Osteoblast (primary cell): ENCODE results near the gene PDE1C. TPM values are rescaled to one million over a fixed set of nuclear protein-coding genes. Genes with fewer than 3 reads are reported as not detected.

Experiments used
- DNase-seq: peaks from one replicate; pipeline ENCODE4 v3.0.0; 2011; ENCODE audit warnings: low spot score, mixed read lengths; ENCODE audit not compliant: insufficient read length; ENCODE audit errors: missing footprints
- H2AFZ ChIP-seq: 2 replicates; pipeline ENCODE4 v1.6.0; 2011; ENCODE audit warnings: mild to moderate bottlenecking, low read length
- H3K27ac ChIP-seq: 2 replicates; pipeline ENCODE4 v1.5.1; 2011; ENCODE audit warnings: mild to moderate bottlenecking, low read depth, low read length, moderate library complexity
- H3K27me3 ChIP-seq: 2 replicates; pipeline ENCODE4 v1.6.0; 2012; ENCODE audit warnings: mild to moderate bottlenecking, control low read depth, inconsistent platforms, low read length, moderate library complexity; ENCODE audit not compliant: insufficient read depth
- H3K36me3 ChIP-seq: 2 replicates; pipeline ENCODE4 v1.5.1; 2011; ENCODE audit warnings: mild to moderate bottlenecking, low read length, control low read depth, moderate library complexity; ENCODE audit not compliant: insufficient read depth
- H3K4me1 ChIP-seq: 2 replicates; pipeline ENCODE4 v1.5.1; 2011; ENCODE audit warnings: mild to moderate bottlenecking, low read length, control low read depth, moderate library complexity; ENCODE audit not compliant: insufficient read depth
- H3K4me2 ChIP-seq: 2 replicates; pipeline ENCODE4 v1.6.0; 2011; ENCODE audit warnings: mild to moderate bottlenecking, low read length; ENCODE audit not compliant: insufficient read depth
- H3K4me3 ChIP-seq: fragments of 200-600 bp; sonication (generic); 3 replicates; pipeline ENCODE4 v1.5.1; 2012; ENCODE audit warnings: mild to moderate bottlenecking, low read length, inconsistent platforms; ENCODE audit not compliant: insufficient read depth
- H3K79me2 ChIP-seq: 2 replicates; pipeline ENCODE4 v1.6.0; 2012; ENCODE audit warnings: mild to moderate bottlenecking, low read length, control low read depth, inconsistent platforms; ENCODE audit not compliant: insufficient read depth
- H3K9me3 ChIP-seq: 2 replicates; pipeline ENCODE4 v1.5.1; 2011; ENCODE audit warnings: low read depth, low read length, control low read depth
- H4K20me1 ChIP-seq: 2 replicates; pipeline ENCODE4 v1.6.0; 2012; ENCODE audit warnings: mild to moderate bottlenecking, low read length, control low read depth; ENCODE audit not compliant: insufficient read depth
- CTCF ChIP-seq: IDR thresholded peaks from 2 replicates; pipeline ENCODE4 v1.5.1; 2011; ENCODE audit warnings: mild to moderate bottlenecking, low read depth, low read length, moderate library complexity; ENCODE audit errors: extremely low read depth
- total RNA-seq: library from RNA; depleted of rRNA; stranded (reverse); fragments of >200 nt; gene quantifications from 2 replicates; pipeline ENCODE4 v1.2.3, GENCODE V29; 2012

Gene PDE1C
- total RNA-seq, 1 donor = 149 TPM

GRCh38 chr7:31883761-31884164 lies 186.4 kb downstream of the PDE1C start:
- peak overlapping the region; percentile 63 for H3K4me2 ChIP-seq

GRCh38 chr7:31882187-31882586 lies 188.0 kb downstream of the PDE1C start:
- no peak for DNase-seq

More at GRCh38 chr7:31883761-31884164, 186.4 kb downstream of the PDE1C start:
- Histone ChIP-seq H3K27me3 (no peaks in the 10 kb centered on the region), H3K36me3 (peaks cover 8% of the 10 kb centered on the region), H3K4me1 (peaks cover 32% of the 10 kb centered on the region), H3K27ac (peak overlapping the region; percentile 82), H4K20me1 (no peaks in the 10 kb centered on the region), H3K79me2 (peaks cover 6% of the 10 kb centered on the region), H3K9me3 (no peaks in the 10 kb centered on the region), H3K4me3 (no peak overlapping the region), H2AFZ (peak overlapping the region; percentile 16)
- peak; percentile 45 for DNase-seq
- no peak for TF ChIP-seq CTCF

GRCh38 chr7:31878875-31879274 lies 191.3 kb downstream of the PDE1C start:
- Histone ChIP-seq H3K27me3 (no peaks in the 10 kb centered on the region), H3K79me2 (no peaks in the 10 kb centered on the region), H3K9me3 (no peaks in the 10 kb centered on the region), H3K4me2 (no peak overlapping the region), H3K36me3 (peaks cover 18% of the 10 kb centered on the region), H2AFZ (no peak overlapping the region), H3K4me1 (peaks cover 17% of the 10 kb centered on the region), H3K4me3 (no peak overlapping the region), H3K27ac (no peak overlapping the region), H4K20me1 (no peaks in the 10 kb centered on the region)
- DNase-seq = no peak
- TF ChIP-seq CTCF = no peak

More at GRCh38 chr7:31882187-31882586, 188.0 kb downstream of the PDE1C start:
- Histone ChIP-seq H2AFZ (no peak overlapping the region), H4K20me1 (no peaks in the 10 kb centered on the region), H3K79me2 (peaks cover 6% of the 10 kb centered on the region), H3K4me2 (peak overlapping the region; percentile 63), H3K4me1 (peaks cover 32% of the 10 kb centered on the region), H3K36me3 (peaks cover 14% of the 10 kb centered on the region), H3K9me3 (no peaks in the 10 kb centered on the region), H3K4me3 (no peak overlapping the region), H3K27ac (peak overlapping the region; percentile 82), H3K27me3 (no peaks in the 10 kb centered on the region)
- TF ChIP-seq CTCF = no peak

GRCh38 chr7:31875424-31875823 lies 194.8 kb downstream of the PDE1C start:
- Histone ChIP-seq H2AFZ (no peak overlapping the region), H3K27me3 (no peaks in the 10 kb centered on the region)

More at GRCh38 chr7:31875424-31875823, 194.8 kb downstream of the PDE1C start:
- no peak for DNase-seq
- H3K36me3 ChIP-seq = peaks cover 34% of the 10 kb centered on the region
- no peaks in the 10 kb centered on the region for H3K4me1 ChIP-seq
- no peak overlapping the region for H3K4me3 ChIP-seq
- no peak overlapping the region for H3K27ac ChIP-seq
- H4K20me1 ChIP-seq = no peaks in the 10 kb centered on the region
- TF ChIP-seq CTCF = no peak
- no peak overlapping the region for H3K4me2 ChIP-seq
- H3K9me3 ChIP-seq = no peaks in the 10 kb centered on the region
- H3K79me2 ChIP-seq = no peaks in the 10 kb centered on the region
